ENCODE data around the gene PTPRF.

DNA sequence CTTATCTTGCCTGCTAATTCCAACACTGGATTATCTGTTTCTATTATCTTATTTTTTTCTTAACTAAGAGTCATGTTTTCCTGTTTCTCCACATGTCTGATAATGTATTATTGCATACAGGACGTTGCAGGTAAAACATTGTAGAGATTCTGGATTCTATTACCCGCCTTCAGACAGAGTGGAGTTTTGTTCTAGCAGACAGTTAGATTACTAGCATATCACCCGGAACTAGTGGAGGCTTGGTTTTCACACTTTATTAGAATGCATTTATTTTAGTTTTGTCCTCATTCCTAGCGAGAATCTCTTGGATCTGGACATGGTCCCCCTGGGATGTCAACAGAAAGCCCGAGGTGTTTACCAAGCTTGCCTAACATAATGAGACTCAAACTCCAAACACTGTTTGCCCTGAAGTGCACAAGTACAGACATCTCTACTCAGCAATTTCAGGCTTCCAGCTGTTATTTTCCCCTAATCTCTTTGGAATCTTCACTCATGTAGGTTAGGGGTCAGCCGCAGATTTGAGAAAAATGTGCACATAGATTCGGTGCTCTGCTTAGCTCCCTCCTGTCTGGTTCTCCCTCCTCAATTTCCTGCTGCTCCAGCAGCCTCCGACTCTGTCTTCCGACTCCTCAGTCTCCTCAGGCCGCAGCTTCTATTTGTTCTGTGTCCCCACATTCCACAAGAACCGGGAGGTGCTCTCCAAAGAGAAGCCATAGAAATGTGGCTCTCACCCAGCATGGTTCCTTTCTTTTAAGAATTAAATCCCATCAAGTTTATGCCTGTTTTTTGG, 36.8 kb upstream of the PTPRF start:
- TF ChIP-seq, protein P1, sequence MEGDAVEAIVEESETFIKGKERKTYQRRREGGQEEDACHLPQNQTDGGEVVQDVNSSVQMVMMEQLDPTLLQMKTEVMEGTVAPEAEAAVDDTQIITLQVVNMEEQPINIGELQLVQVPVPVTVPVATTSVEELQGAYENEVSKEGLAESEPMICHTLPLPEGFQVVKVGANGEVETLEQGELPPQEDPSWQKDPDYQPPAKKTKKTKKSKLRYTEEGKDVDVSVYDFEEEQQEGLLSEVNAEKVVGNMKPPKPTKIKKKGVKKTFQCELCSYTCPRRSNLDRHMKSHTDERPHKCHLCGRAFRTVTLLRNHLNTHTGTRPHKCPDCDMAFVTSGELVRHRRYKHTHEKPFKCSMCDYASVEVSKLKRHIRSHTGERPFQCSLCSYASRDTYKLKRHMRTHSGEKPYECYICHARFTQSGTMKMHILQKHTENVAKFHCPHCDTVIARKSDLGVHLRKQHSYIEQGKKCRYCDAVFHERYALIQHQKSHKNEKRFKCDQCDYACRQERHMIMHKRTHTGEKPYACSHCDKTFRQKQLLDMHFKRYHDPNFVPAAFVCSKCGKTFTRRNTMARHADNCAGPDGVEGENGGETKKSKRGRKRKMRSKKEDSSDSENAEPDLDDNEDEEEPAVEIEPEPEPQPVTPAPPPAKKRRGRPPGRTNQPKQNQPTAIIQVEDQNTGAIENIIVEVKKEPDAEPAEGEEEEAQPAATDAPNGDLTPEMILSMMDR (IDR thresholded peaks at IDR 0.05; ENCODE audit: low read depth, low read length, poor library complexity, severe bottlenecking), result no peak
- no peak for TF ChIP-seq EZH2phosphoT487 (IDR thresholded peaks at IDR 0.05; ENCODE audit: borderline replicate concordance, low read length)
